K562 (cell line): ENCODE measurements around the gene EIF5B. TPM values are rescaled to one million over a fixed set of nuclear protein-coding genes. Genes with fewer than 3 reads are reported as not detected.
A peak's percentile ranks its signal among the peaks of the same experiment; 100 is the strongest.

Experiments used
- ARID4B ChIP-seq: sonication (generic); formaldehyde crosslinking; IDR thresholded peaks from 2 replicates; pipeline ENCODE4 v1.8.0; 2022; ENCODE audit warnings: mild to moderate bottlenecking, missing genetic modification reagents
- CBX3 ChIP-seq, 2 experiments: IDR thresholded peaks; 1 replicate in 1 of 2; 2 replicates in 1 of 2; pipeline ENCODE4 v1.6.1; 2012; ENCODE audit warnings: inconsistent platforms in 2 of 2, low read length in 2 of 2, borderline replicate concordance in 1 of 2, control low read depth in 1 of 2
- ELF1 ChIP-seq: fragments of 200-800 bp; sonication (Bioruptor generic); IDR thresholded peaks from 2 replicates; pipeline ENCODE4 v1.6.1; 2016; ENCODE audit warnings: missing genetic modification characterization, missing compliant biosample characterization
- GABPB1 ChIP-seq: sonication (generic); formaldehyde crosslinking; IDR thresholded peaks from 2 replicates; pipeline ENCODE4 v1.8.0; 2022; ENCODE audit warnings: mild to moderate bottlenecking, missing genetic modification reagents
- HMG20B ChIP-seq: fragments of 250-450 bp; sonication (Bioruptor Pico); IDR thresholded peaks from 2 replicates; pipeline ENCODE4 v1.5.0; 2021; ENCODE audit warnings: mild to moderate bottlenecking
- JUNB ChIP-seq: fragments of 450-650 bp; formaldehyde crosslinking; conservative IDR thresholded peaks from 2 replicates; pipeline ENCODE4 v1.4.0; 2020; ENCODE audit warnings: mild to moderate bottlenecking
- LARP7 ChIP-seq: fragments of 450-650 bp; IDR thresholded peaks from 2 replicates; pipeline ENCODE4 v1.6.1; 2016
- RAD21 ChIP-seq, 2 experiments: fragments of 250-450 bp in 1 of 2; fragments of 450-650 bp in 1 of 2; sonication (Bioruptor Pico) in 1 of 2; formaldehyde crosslinking in 1 of 2; IDR thresholded peaks in 1 of 2; conservative IDR thresholded peaks in 1 of 2; 2 replicates each; pipeline versions ENCODE4 v1.4.0 to v1.8.0; 2020 to 2022; ENCODE audit warnings: mild to moderate bottlenecking in 2 of 2, moderate library complexity in 1 of 2
- RBM22 ChIP-seq: fragments of 200-400 bp; formaldehyde crosslinking; IDR thresholded peaks from 2 replicates; pipeline ENCODE4 v1.6.1; 2018; ENCODE audit warnings: low read length, low read depth; ENCODE audit not compliant: poor library complexity, severe bottlenecking
- RFX7 ChIP-seq: fragments of 250-450 bp; sonication (Bioruptor Pico); IDR thresholded peaks from 2 replicates; pipeline ENCODE4 v1.5.1; 2021; ENCODE audit warnings: mild to moderate bottlenecking
- SFPQ ChIP-seq: fragments of 200-400 bp; formaldehyde crosslinking; IDR thresholded peaks from 2 replicates; pipeline ENCODE4 v1.6.1; 2017; ENCODE audit warnings: mild to moderate bottlenecking, low read depth, low read length, moderate library complexity
- SNAPC5 ChIP-seq: fragments of 250-450 bp; sonication (Bioruptor Pico); IDR thresholded peaks from 2 replicates; pipeline ENCODE4 v1.8.0; 2021; ENCODE audit warnings: moderate library complexity, mild to moderate bottlenecking, inconsistent platforms
- ZBTB8A ChIP-seq: fragments of 450-650 bp; IDR thresholded peaks from 2 replicates; pipeline ENCODE4 v1.6.1; 2018; ENCODE audit warnings: mild to moderate bottlenecking, moderate library complexity; ENCODE audit not compliant: partially characterized antibody
- ZNF311 ChIP-seq: fragments of 250-450 bp; sonication (Bioruptor Pico); IDR thresholded peaks from 2 replicates; pipeline ENCODE4 v1.4.0; 2020; ENCODE audit warnings: mild to moderate bottlenecking, moderate library complexity
- ZNF75A ChIP-seq: fragments of 450-650 bp; formaldehyde crosslinking; IDR thresholded peaks from 2 replicates; pipeline ENCODE4 v1.4.0; 2020; ENCODE audit warnings: mild to moderate bottlenecking
- polyA plus RNA-seq, 8 experiments: library from polyadenylated mRNA; depleted of rRNA in 4 of 8; stranded (reverse) in 5 of 8; unstranded in 3 of 8; fragments of >200 nt; fragmentation: Nextera tagmentation in 2 of 8; fragmentation: Illumina TruSeq in 1 of 8; extraction: Ambion mirVana in 2 of 8; extraction: Trizol in 1 of 8; gene quantifications; 2 replicates each; pipeline versions ENCODE4 v1.2.1 to v1.2.3, GENCODE V29; 2011 to 2014; ENCODE audit warnings: inconsistent platforms in 1 of 8, missing spikeins in 1 of 8
- total RNA-seq, 7 experiments: library from RNA; depleted of rRNA in 6 of 7; stranded (reverse); fragments of >200 nt in 6 of 7; fragmentation: Illumina TruSeq in 2 of 7; extraction: Trizol in 2 of 7; gene quantifications; 2 replicates each; pipeline versions ENCODE4 v1.2.1 to v1.2.3, GENCODE V29; 2011 to 2021; ENCODE audit warnings: low replicate concordance in 1 of 7
- TF ChIP-seq, protein P1 (sequence below): fragments of 250-450 bp; sonication (Bioruptor Pico); IDR thresholded peaks from 2 replicates; pipeline ENCODE4 v1.8.0; 2021; ENCODE audit warnings: mild to moderate bottlenecking, moderate library complexity
- TF ChIP-seq, protein P2 (sequence below), 2 experiments: fragments of 450-650 bp; conservative IDR thresholded peaks; 2 replicates each; pipeline ENCODE4 v1.6.1; 2017; ENCODE audit warnings: mild to moderate bottlenecking in 2 of 2, moderate library complexity in 2 of 2

The EIF5B gene
- total and polyA plus RNA-seq, 9 of the 15 experiments (the other 6 are each of a cell fraction or from before 2014, with no cell fraction given): 26.5 to 143 (median 47.7) TPM

- TF ChIP-seq, protein P1, sequence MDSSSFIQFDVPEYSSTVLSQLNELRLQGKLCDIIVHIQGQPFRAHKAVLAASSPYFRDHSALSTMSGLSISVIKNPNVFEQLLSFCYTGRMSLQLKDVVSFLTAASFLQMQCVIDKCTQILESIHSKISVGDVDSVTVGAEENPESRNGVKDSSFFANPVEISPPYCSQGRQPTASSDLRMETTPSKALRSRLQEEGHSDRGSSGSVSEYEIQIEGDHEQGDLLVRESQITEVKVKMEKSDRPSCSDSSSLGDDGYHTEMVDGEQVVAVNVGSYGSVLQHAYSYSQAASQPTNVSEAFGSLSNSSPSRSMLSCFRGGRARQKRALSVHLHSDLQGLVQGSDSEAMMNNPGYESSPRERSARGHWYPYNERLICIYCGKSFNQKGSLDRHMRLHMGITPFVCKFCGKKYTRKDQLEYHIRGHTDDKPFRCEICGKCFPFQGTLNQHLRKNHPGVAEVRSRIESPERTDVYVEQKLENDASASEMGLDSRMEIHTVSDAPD: no peak
- TF ChIP-seq ARID4B (CRISPR knock-in tag): peak; percentile 11; the same call in 1 of the 2 replicates
- peak; percentile 27 for TF ChIP-seq RBM22
- no peak for TF ChIP-seq SFPQ
- TF ChIP-seq ZNF75A: no peak
- TF ChIP-seq ELF1: no peak
- TF ChIP-seq ZBTB8A: no peak
- TF ChIP-seq HMG20B (CRISPR knock-in tag): no peak
- TF ChIP-seq RAD21 (CRISPR knock-in tag; conservative IDR thresholded peaks at IDR 0.05 in 1 of 2, IDR thresholded peaks at IDR 0.05 in 1 of 2): peak; percentile 11 to 14; a peak in 1 of 4 replicates
- TF ChIP-seq RFX7: no peak
- TF ChIP-seq, protein P2, sequence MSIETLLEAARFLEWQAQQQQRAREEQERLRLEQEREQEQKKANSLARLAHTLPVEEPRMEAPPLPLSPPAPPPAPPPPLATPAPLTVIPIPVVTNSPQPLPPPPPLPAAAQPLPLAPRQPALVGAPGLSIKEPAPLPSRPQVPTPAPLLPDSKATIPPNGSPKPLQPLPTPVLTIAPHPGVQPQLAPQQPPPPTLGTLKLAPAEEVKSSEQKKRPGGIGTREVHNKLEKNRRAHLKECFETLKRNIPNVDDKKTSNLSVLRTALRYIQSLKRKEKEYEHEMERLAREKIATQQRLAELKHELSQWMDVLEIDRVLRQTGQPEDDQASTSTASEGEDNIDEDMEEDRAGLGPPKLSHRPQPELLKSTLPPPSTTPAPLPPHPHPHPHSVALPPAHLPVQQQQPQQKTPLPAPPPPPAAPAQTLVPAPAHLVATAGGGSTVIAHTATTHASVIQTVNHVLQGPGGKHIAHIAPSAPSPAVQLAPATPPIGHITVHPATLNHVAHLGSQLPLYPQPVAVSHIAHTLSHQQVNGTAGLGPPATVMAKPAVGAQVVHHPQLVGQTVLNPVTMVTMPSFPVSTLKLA (conservative IDR thresholded peaks at IDR 0.05): peak; percentile 80 to 92
- TF ChIP-seq JUNB (CRISPR knock-in tag): no peak
- no peak for TF ChIP-seq CBX3 (IDR thresholded peaks at IDR 0.05; ENCODE audit: borderline replicate concordance in 1 of 2, low read length in 2 of 2)
- peak; percentile 54; the same call in 1 of the 2 replicates for TF ChIP-seq GABPB1 (CRISPR knock-in tag)
- no peak for TF ChIP-seq SNAPC5 (CRISPR knock-in tag)
- no peak for TF ChIP-seq ZNF311
- peak; percentile 37; the same call in 1 of the 2 replicates for TF ChIP-seq LARP7
Measured at GRCh38 chr2:99337113-99338028, at the start of gene EIF5B (continued).
